Measurements from ENCODE around the gene COL27A1.
"Not testable (repeated sequence)": the region's sequence is repeated elsewhere in the genome, so short reads cannot be mapped to it uniquely, and the experiment has no call there.

- not testable (repeated sequence) for TF ChIP-seq CTCF (optimal IDR thresholded peaks at IDR 0.05 in 1 of 3, IDR thresholded peaks at IDR 0.05 in 1 of 3, conservative IDR thresholded peaks at IDR 0.05 in 1 of 3; ENCODE audit: extremely low read depth in 1 of 3, insufficient read depth in 2 of 3, low read length in 3 of 3); EZH2 (IDR thresholded peaks at IDR 0.05; ENCODE audit: low read length)
Observed at GRCh38 chr9:114329625-114330022, 174.3 kb downstream of the COL27A1 start, which contains the start of gene ORM2.

All from keratinocyte (primary cell).